ENCODE data around the gene HOATZ. TPM values are rescaled to one million over a fixed set of nuclear protein-coding genes. Genes with fewer than 3 reads are reported as not detected.

Gene HOATZ
- polyA plus RNA-seq, 1 of the 3 experiments (the other 2 are of a cell fraction): 4.9 TPM

- no peak overlapping the region; the same call in 1 of the 2 replicates for H2AFZ ChIP-seq (ENCODE audit: low read depth)
- no peaks in the 10 kb centered on the region for H3K79me2 ChIP-seq (ENCODE audit: insufficient read depth)
- no peaks in the 10 kb centered on the region for H4K20me1 ChIP-seq (ENCODE audit: insufficient read depth)
- H3K4me3 ChIP-seq (ENCODE audit: low read depth in 2 of 2, low read length in 1 of 2): no peak overlapping the region
- peak overlapping the region; percentile 60 to 87; a peak in 3 of 4 replicates for H3K27ac ChIP-seq (ENCODE audit: low read depth in 2 of 2, low read length in 1 of 2)
- peaks cover 28% of the 10 kb centered on the region for H3F3A ChIP-seq (replicated peaks; ENCODE audit: insufficient read depth)
- ChIA-PET CTCF (no interaction called here), POLR2A (no interaction called here)
- no peaks in the 10 kb centered on the region for H3K9me3 ChIP-seq
- peak overlapping the region; percentile 61; the same call in 1 of the 2 replicates for H3K9ac ChIP-seq
- no peaks in the 10 kb centered on the region for H3K9me2 ChIP-seq
- H3K4me2 ChIP-seq: peak overlapping the region; percentile 45
- no peak for DNase-seq
- H3K4me1 ChIP-seq (ENCODE audit: control insufficient read depth in 1 of 2, insufficient read depth in 2 of 2, low read depth in 1 of 2, low read length in 1 of 2): peaks cover 0 to 19% of the 10 kb centered on the region in 2 experiments; a peak in 2 of 4 replicates
- no peaks in the 10 kb centered on the region for H3K36me3 ChIP-seq (replicated peaks in 1 of 2; ENCODE audit: control insufficient read depth in 1 of 2, insufficient read depth in 2 of 2, low read length in 1 of 2)
- TF ChIP-seq ELF1 (IDR thresholded peaks at IDR 0.05) (no peak), TCF12 (IDR thresholded peaks at IDR 0.05) (no peak), FOSL2 (IDR thresholded peaks at IDR 0.05; ENCODE audit: borderline replicate concordance, low read depth) (peak; percentile 72; the same call in 1 of the 2 replicates), MEF2A (IDR thresholded peaks at IDR 0.05; ENCODE audit: borderline replicate concordance, low read depth) (no peak), IRF3 (IDR thresholded peaks at IDR 0.05; ENCODE audit: low read depth, low read length) (no peak), PBX3 (IDR thresholded peaks at IDR 0.05) (no peak), GATA2 (CRISPR knock-in tag; IDR thresholded peaks at IDR 0.05) (no peak), GABPA (IDR thresholded peaks at IDR 0.05; ENCODE audit: low read depth) (no peak), NFIC (IDR thresholded peaks at IDR 0.05; ENCODE audit: borderline replicate concordance) (no peak), JUND (IDR thresholded peaks at IDR 0.05) (peak; percentile 36), SIN3A (IDR thresholded peaks at IDR 0.05; ENCODE audit: borderline replicate concordance, low read depth, low read length) (no peak), EP300 (IDR thresholded peaks at IDR 0.05; ENCODE audit: borderline replicate concordance in 1 of 2, low read depth in 1 of 2, low read length in 1 of 2) (no peak)
- WGBS (ENCODE audit: low lambda C conversion rate): 78% methylated on average over 2 of the region's 2 CpGs
- H3K27me3 ChIP-seq (ENCODE audit: insufficient read depth): no peaks in the 10 kb centered on the region
Observed at GRCh38 chr11:111520560-111520959, 6.0 kb downstream of the HOATZ start.

GRCh38 chr11:111521135-111521534, 6.6 kb downstream of the HOATZ start:
- TF ChIP-seq RFX5 (IDR thresholded peaks at IDR 0.05; ENCODE audit: low read length): no peak
- TF ChIP-seq EZH2phosphoT487 (IDR thresholded peaks at IDR 0.05; ENCODE audit: borderline replicate concordance, low read depth): no peak
- peak; percentile 74 for TF ChIP-seq TCF12 (IDR thresholded peaks at IDR 0.05)
- TF ChIP-seq PBX3 (IDR thresholded peaks at IDR 0.05): peak; percentile 66
- TF ChIP-seq MEF2A (IDR thresholded peaks at IDR 0.05; ENCODE audit: borderline replicate concordance, low read depth): peak; percentile 93
- TF ChIP-seq MAX (IDR thresholded peaks at IDR 0.05; ENCODE audit: low read depth): no peak
- peak; percentile 56; the same call in 1 of the 2 replicates for TF ChIP-seq FOSL2 (IDR thresholded peaks at IDR 0.05; ENCODE audit: borderline replicate concordance, low read depth)
- TF ChIP-seq TEAD4 (IDR thresholded peaks at IDR 0.05; ENCODE audit: borderline replicate concordance, insufficient read depth): peak; percentile 85
- TF ChIP-seq RXRA (IDR thresholded peaks at IDR 0.05; ENCODE audit: borderline replicate concordance, low read depth): peak; percentile 44; the same call in 1 of the 2 replicates
- TF ChIP-seq ELF1 (IDR thresholded peaks at IDR 0.05): no peak
- TF ChIP-seq NFIC (IDR thresholded peaks at IDR 0.05; ENCODE audit: borderline replicate concordance): peak; percentile 81
- no peak for TF ChIP-seq YY1 (IDR thresholded peaks at IDR 0.05; ENCODE audit: low read depth)
- TF ChIP-seq RCOR1 (IDR thresholded peaks at IDR 0.05; ENCODE audit: low read length): no peak
- no peak for TF ChIP-seq NRF1 (IDR thresholded peaks at IDR 0.05; ENCODE audit: low read depth, low read length)
- TF ChIP-seq USF1 (IDR thresholded peaks at IDR 0.05; ENCODE audit: borderline replicate concordance, low read depth): no peak
- peak; percentile 74 for TF ChIP-seq JUND (IDR thresholded peaks at IDR 0.05)
- TF ChIP-seq EP300 (IDR thresholded peaks at IDR 0.05; ENCODE audit: borderline replicate concordance in 1 of 2, low read depth in 1 of 2, low read length in 1 of 2): peak in 1 of 2 experiments; percentile 72; a peak in 1 of 4 replicates
- no peak for TF ChIP-seq SIN3A (IDR thresholded peaks at IDR 0.05; ENCODE audit: borderline replicate concordance, low read depth, low read length)
- Histone ChIP-seq H3K9me3 (no peaks in the 10 kb centered on the region), H3K79me2 (ENCODE audit: insufficient read depth) (no peaks in the 10 kb centered on the region), H3K4me2 (peak overlapping the region; percentile 45), H3K27me3 (ENCODE audit: insufficient read depth) (no peaks in the 10 kb centered on the region), H3K27ac (ENCODE audit: low read depth in 2 of 2, low read length in 1 of 2) (peak overlapping the region; percentile 60 to 87; a peak in 3 of 4 replicates), H3K36me3 (replicated peaks in 1 of 2; ENCODE audit: control insufficient read depth in 1 of 2, insufficient read depth in 2 of 2, low read length in 1 of 2) (no peaks in the 10 kb centered on the region), H3K9me2 (no peaks in the 10 kb centered on the region), H3K9ac (peak overlapping the region; percentile 61; the same call in 1 of the 2 replicates), H4K20me1 (ENCODE audit: insufficient read depth) (no peaks in the 10 kb centered on the region), H3F3A (replicated peaks; ENCODE audit: insufficient read depth) (peaks cover 30% of the 10 kb centered on the region), H3K4me1 (ENCODE audit: control insufficient read depth in 1 of 2, insufficient read depth in 2 of 2, low read depth in 1 of 2, low read length in 1 of 2) (peaks cover 0 to 18% of the 10 kb centered on the region in 2 experiments; a peak in 2 of 4 replicates), H2AFZ (ENCODE audit: low read depth) (no peak overlapping the region; the same call in 1 of the 2 replicates), H3K4me3 (ENCODE audit: low read depth in 2 of 2, low read length in 1 of 2) (no peak overlapping the region)
- DNase-seq: no peak
- WGBS (ENCODE audit: low lambda C conversion rate): 19% methylated on average over 2 of the region's 2 CpGs
- CTCF ChIA-PET: no interaction called here
- POLR2A ChIA-PET: no interaction called here

Data from SK-N-SH (cell line).